UCSD-AML1 (cell line): ENCODE data around the gene RNF144A.

Experiments
- DNase-seq: peaks from one replicate; lab custom pipeline; 2025; ENCODE audit not compliant: unreplicated experiment; lab: John Stamatoyannopoulos, UW

RNF144A gene

GRCh38 chr2:7037340-7038333, 120.4 kb downstream of the RNF144A start:
- DNase-seq = peak; percentile 66

DNA sequence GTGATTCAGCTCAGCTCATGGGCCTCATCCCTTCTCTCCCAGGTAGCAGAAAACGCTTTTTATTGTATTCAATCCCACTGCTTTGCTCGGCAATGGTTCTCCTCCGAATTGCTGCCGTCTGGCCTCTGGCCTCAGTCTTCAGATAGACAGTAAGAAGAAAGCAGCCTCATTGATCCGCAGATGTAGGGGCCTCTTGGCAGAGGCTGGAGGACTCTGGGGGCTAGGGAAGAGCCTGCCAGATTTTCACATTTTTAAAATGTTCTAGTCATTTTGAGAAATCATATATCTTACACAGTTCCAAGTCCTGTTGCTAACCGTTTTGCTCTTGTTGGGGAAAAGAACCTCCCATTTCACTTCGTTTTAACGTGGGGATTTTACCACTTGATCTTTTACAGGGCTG, 123.3 kb downstream of the RNF144A start:
- DNase-seq = no peak

GRCh38 chr2:7041421-7041820, 124.2 kb downstream of the RNF144A start:
- DNase-seq = no peak

DNA sequence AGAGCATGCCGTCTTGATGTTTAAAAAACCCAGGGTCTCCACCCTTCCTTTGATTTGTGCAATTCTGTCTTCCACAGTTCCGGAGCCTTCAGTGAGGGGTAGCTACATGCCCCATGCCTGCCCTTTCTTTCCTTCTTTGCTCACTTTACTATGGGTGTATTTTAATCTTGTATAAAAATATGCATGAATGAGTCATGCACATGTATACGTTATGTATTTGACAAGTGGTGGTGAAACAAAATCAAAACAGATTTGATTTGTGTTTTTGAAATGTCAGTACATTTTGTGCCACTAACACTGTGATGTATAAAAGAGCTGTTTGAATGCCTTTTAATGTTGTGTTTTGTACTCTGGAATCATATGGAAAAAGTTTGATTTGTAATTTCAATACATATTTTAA, 126.5 kb downstream of the RNF144A start:
- DNase-seq = no peak

DNA sequence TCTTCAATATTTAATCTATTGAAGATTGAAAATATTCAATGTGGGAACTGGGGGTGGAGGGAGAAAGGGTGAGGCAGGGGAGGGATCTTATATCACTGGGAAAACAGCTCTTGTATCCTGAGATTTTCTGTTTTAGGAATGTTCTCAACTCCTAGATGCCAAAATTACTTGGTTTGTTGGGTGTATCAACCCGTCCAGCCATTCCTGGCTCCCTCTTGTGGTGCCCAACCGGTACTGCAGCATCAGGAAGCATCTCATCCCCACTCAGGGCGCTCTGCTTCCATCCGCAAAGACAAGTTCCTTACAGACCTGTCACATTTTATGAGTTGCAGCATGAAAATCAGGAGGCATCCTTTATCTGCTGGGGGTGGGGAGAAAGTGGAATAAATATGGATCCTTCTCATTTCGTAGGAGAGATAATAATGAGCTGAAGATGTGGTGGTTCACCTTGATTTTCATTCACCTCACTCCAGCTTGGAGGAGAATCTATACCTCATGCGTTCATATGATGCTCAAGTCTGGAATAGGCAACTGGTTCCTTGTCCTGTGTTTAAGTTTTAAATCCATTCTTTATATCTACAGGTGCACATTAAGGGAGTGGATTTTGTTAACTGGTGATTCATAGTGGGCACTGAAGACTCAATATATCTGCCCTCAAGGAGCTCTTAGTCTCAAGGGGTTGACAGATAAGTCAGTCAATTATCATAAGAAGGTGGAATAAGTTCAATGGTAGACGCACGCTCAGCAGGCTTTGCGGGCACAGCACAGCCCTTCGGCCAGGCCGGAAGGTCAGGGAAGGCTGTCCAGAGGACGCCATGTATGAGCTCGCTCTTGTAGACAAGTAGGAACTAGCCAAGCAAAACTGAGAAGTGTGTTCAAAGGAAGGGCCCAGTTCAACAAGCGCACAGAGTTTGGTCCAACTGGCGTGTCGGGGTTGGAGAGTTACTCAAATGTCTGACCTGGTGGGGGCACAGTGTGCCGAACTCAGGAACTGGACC, 127.3 kb downstream of the RNF144A start:
- peak; percentile 40 for DNase-seq

DNA sequence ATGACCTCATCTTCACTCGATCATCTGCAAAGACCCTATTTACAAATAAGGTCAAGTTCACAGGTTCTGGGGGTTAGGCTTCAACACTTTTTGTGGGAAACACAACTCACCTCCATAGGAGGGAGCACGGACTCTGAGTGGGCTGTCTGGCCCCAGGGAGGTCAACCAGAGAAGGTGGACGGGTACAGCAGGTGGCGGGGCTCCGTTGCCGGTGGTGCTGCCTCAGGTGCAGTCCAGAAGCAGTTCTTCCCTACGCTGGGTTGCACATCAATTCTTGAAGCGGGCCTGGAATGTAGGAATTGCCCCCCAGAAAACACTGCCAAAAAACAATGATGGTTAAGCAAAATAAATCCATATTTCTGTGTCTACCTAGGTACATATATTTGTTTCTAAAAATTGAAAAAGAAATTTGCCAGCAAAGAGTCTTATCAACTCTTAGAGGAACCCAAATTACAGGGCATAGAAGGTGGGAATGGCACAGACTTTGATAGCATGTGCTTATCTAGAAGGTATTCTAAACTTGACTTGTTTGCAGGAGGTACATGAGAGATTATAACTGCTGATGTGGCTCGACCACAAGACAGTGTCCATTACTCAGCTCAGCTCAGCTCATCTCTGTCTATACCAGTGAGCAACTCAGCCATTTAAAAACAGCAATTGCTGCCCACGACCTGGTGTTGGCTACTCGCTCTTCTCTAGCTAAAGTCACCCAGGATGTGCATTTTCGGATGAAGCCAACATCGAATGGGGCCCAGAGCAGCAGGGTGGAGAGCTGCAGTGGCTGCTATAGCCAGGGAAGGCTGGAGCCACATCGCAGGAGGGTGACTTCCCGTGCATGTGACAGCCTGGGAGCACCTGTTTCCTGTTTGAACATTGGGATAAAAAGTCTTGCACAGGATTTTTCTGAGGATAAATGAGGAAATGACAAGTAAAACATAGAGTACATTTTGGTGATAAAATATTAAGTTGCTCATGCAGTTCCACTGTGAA, 128.7 kb downstream of the RNF144A start:
- DNase-seq = peak; percentile 25

GRCh38 chr2:7047661-7048060, 130.4 kb downstream of the RNF144A start:
- DNase-seq = no peak

- no peak for DNase-seq
Observed at GRCh38 chr2:7048762-7049294, 131.6 kb downstream of the RNF144A start.

DNA sequence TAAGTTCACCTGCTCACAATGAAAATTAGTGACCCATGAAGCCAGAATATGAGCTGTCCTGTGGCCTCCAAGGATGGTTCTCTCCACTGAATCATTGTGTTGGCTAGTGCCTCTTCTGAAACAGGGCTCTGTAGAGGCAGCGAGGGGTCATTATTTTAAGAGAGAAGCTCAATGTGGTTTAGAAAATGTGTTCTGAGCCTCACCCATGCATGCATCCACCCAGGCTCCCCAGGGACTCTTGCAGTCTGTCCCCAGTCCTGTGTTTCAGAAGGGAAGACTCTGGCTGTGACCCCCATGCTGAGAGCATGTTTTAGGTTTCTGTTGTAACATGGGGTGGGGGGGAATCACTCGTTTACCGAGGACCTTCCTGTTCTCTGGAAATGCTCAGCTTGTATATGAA, 135.2 kb downstream of the RNF144A start:
- no peak for DNase-seq

GRCh38 chr2:7053650-7054265, 136.5 kb downstream of the RNF144A start:
- no peak for DNase-seq

- no peak for DNase-seq
Observed at GRCh38 chr2:7057865-7058400, 140.7 kb downstream of the RNF144A start.

DNA sequence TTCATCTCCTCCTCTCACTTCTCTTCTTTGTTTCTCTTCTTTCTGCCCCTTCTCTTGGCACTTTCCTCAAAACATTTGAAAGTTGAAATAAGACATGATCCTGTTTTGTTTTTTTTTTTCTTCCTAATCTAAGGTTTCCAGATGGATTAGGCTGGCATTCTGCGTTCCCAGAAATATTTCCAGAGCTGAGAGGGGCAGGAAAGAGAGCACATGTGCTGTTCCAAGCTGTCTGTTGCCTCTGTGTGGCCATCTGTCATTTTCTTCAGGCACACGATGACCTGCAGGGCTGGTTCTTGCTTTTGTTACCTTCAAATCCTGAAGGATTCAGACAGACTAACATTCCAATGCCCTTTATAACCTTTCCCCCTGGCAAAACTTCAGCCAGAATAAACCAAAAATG, 142.9 kb downstream of the RNF144A start:
- no peak for DNase-seq

DNA sequence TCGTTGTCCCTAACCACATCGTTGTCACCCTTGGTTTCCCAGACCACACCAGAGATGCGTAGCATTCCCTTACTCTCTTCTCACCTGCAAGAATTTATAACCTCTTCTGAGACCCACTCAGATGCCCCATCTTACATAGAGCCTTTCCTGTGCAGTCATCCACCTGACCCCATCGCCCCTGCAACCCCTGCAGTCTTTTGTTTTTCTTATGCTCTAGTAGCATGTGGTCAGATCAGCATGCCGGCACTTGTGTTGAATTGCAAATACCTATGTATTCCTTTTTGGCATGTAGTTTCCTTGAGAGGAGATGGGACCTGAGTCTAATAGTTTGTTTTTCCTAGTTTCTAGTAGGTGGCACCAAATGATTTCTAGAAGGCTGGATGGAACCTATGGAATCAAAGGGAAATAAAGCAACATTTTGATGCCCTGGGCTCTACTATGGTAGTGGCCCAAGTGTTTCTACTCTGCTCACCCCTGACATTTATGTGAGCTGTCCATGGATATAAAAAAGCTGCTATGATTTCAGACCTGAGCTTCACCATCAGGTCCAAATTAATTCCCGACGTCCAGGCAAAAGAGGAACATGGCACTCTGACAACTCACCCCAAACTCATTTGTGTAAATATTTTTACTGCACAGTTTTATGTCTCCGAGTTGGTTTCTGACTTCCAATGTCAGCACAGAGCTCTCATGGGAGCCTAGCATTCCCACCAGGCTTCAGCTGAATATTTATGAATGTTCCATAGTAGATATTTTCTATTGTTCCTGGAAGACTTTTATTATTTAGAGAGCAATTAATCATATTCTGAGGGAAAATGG, 143.6 kb downstream of the RNF144A start:
- DNase-seq = no peak

DNA sequence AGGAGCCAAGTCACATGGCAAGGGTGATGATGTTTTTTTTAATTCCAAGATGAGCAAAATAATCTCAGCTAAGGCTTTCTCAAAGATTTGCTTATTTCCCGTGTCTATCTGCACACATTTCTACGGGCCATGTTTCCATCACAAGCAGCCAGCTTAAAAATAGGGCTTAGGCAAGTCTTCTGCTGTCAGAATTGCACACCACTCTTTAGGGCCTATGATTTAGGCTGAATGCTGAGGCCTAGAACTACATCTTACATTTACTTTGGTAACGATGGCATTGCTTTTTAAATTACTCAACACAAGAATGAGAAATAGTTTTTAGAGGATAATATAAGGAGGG, 144.2 kb downstream of the RNF144A start:
- DNase-seq = no peak

- DNase-seq = no peak
Observed at GRCh38 chr2:7061921-7062320, 144.7 kb downstream of the RNF144A start.

GRCh38 chr2:7063789-7064188, 146.6 kb downstream of the RNF144A start:
- DNase-seq = no peak

- DNase-seq = no peak
Observed at GRCh38 chr2:7068457-7068856, 151.2 kb downstream of the RNF144A start.

DNA sequence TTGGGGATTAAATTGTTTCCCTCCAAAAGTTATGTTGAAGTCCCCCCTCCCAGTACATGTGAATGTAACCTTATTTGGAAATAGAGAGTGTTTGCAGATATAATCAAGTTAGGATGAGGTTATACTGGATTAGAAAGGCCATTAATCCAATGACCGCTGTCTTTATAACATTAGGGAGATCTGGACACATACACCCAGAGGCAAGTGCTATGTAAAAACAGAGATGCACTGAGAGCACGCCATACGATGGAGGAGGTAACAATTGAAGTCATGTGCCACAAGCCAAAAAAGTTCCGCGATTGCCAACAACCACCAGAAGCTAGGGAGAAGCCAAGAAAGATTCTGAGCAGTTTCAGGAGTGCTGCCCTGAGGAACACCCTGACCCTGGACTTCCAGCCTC, 153.3 kb downstream of the RNF144A start:
- DNase-seq = no peak

DNA sequence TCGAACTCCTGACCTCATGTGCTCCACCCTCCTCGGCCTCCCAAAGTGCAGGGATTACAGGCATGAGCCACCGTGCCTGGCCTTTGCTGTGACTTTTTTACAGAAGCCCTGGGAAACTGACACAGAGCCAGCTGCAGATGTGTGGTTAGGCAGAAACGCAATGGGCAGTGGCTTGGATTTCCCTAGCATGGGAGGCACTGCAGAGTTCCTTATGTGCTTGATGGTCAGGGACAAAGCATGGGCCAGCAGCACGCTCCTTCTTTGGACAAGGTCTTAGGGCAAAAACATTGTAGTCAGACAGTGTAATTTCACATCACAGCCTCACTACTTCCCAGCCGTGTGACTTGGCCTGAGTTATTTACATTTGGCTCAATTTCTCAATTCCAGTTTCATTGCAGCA, 153.9 kb downstream of the RNF144A start:
- DNase-seq = no peak
